HG03378 (cell line): ENCODE data around the gene NOG.

ENCODE experiments used
- ATAC-seq: cut with Tn5 transposase; IDR thresholded peaks from one replicate; pipeline ENCODE4 v1.9.1; 2021; ENCODE audit warnings: mild to moderate bottlenecking, moderate library complexity; ENCODE audit not compliant: unreplicated experiment

Gene NOG

GRCh38 chr17:56593646-56594319 is at the start of gene NOG:
Gene NOG (plus strand): TSS chr17:56593699. CDS start chr17:56594224, 525 bp downstream.
- no peak for ATAC-seq

DNA sequence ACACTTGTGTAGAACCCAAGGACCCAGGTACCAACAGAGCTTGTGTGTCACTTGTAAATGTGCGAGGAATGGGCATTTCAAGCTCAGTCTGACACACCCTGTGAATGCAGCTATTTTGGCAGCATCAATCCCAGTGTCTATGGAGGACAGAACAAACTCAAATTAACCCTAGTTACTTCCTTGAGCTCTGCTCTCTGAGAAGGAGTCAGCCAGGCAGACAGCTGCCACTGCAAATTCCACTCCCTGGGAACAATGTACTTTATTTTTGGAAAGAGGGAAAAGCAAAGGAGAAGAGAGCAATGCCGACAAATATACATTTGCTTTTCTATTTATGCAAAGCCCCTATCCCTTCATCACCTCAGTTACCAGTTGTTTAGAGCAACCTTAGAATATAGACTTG is 48.4 kb upstream of the NOG start:
- no peak for ATAC-seq

GRCh38 chr17:56545930-56546329 is 47.6 kb upstream of the NOG start:
- ATAC-seq, result no peak

- ATAC-seq, result no peak
Measured at GRCh38 chr17:56548661-56549060, 44.8 kb upstream of the NOG start.

- no peak for ATAC-seq
Measured at GRCh38 chr17:56549501-56549900, 44.0 kb upstream of the NOG start.

GRCh38 chr17:56557682-56558081 is 35.8 kb upstream of the NOG start:
- ATAC-seq, result no peak

DNA sequence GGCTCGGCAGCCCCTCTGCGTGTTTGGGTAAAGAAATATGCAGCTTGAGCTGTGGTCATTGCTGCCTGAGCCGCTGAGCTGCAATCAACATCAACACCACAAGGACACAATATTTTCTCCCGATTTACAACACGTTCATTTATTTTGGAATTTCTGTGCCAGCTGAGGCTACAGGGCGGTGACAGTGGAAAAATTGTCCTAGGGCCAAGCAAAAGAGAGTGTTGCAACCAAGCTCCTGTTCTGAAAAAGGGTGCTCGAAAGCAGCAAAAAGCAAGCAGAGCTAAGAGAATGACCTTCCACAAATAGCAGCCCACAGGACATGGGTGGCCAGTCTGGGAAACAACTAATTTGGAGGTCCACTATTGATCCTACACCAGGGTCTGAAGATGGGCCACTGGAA is 35.4 kb upstream of the NOG start:
- ATAC-seq, result no peak

- ATAC-seq, result no peak
Measured at GRCh38 chr17:56570199-56570598, 23.3 kb upstream of the NOG start.

GRCh38 chr17:56571456-56571855 is 22.0 kb upstream of the NOG start:
- no peak for ATAC-seq

DNA sequence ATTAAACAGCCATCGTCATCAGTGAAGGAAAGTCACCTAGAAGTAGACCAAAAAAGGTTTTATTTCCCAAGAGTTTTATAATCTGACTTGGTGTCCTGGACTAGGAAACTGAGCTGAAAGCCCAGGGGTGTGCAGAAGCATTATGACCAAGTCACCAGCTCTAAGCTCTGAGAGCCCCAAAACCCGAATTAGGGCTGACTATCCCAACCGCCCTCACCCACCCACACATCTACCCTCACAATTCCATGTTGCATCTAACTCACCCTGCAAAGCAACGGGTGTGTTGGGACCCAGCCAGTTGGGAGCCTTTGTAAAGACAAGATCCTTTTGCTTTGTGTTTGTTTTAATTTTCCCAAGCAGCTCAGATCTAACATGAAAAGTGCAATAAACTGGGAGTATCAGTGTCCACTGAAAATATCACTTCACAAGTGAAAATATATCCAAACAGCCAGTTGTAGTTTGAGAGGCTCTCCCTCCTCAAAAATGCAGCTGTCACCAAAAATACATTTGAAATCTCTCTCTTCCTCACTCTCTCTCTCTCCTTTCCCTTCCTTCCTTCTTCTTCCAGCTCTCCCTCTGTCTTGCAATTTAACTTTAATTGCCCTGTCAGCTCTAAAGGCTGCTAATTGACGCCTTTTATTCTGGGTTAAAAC is 16.2 kb upstream of the NOG start:
- no peak for ATAC-seq

- ATAC-seq, result no peak
Measured at GRCh38 chr17:56577843-56578204, 15.7 kb upstream of the NOG start.

DNA sequence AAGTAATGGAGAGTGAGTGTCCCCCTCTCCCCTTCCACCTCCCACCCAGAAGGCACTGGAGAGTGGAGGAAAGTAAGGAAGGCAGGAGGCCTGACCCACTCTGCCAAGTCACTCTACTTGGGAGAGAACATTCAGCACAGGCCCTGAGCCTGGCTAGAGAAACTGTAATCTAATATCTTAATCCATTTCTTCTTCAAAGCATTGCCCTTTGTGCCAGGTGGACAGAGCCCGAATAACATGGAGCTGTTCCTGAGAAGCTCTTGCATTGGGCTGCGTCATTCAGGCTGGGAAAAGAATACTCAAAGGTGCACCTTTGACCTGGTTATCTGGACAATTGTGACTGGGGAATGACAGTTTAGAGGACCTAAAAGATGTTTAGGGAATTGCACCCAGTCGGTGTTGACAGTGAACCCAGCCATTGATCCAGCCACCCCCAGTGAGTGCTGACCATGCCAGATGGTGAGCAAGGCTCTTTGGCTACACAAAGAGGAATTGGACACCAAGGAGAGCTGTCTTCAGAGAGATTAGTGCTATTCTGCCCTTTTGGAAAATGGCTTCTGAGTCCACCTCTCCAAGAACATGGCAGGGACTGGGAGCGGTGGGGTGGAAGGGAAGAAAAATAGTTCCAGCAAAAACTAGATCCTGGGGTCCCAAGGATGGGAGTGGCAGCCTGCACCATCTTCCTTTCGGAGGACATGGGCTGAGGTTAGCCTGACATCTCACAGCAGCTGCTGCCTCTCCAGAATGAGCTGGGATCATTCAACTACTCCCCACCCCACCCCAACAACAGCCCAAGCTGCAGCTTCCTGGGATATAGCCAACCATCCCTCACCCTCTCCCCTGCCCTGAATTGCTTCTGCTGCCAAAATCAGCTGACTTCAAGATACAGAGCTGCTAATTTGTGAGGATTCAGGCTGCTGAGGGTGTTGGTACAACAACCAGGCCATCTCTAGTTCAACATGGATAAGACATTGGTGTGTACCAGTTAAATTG is 11.6 kb upstream of the NOG start:
- no peak for ATAC-seq

- no peak for ATAC-seq
Measured at GRCh38 chr17:56583772-56584171, 9.7 kb upstream of the NOG start.

DNA sequence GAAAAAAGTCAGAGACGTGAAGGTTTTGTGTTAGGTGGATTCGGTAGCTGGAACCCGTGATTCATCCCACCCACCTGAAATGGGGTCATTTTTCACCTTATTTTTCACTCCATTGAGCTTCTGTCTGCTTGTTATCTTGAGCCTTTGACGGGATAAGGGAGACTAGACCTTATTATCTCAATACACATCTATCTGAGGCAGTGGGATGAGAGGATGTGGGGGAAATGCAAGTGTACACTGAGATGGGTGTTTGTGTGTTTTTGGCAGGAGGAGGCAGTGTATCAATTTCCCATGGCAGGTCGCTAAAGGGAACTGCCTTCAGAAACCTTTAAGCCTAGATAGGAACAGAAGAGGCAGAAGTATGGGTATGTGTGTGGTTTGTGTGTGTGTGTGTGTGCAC is 6.2 kb upstream of the NOG start:
- no peak for ATAC-seq

- ATAC-seq, result no peak
Measured at GRCh38 chr17:56592487-56593085, 913 bp upstream of the NOG start.

DNA sequence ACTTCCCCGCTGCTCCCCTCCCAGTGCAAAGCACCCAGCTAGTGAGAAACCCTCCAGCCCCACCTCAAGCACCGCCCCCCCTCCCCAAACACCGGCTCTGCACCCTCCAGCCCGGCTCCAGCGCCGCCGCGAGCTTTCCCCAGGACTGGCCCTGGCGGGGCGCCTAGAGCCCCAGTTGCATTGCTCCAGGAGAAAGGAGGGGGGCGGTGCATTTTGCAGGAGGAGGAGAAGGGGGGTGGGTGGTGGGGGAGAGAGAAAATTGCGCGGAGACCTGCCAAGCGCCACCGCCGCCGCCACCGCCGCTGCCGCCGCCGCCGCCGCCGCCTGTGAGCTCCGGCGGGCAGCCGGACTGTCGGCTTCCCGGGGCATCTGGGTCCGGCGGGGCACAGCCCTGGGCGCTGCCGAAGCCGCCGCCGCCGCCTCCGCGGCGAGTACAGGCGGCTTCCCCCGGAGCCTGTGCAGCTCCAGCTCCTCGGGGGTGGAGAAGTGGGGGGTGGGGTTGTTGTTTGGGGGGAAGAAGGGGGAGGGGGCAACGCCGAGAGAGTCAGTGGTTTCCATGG is 333 bp upstream of the NOG start:
- ATAC-seq, result no peak

DNA sequence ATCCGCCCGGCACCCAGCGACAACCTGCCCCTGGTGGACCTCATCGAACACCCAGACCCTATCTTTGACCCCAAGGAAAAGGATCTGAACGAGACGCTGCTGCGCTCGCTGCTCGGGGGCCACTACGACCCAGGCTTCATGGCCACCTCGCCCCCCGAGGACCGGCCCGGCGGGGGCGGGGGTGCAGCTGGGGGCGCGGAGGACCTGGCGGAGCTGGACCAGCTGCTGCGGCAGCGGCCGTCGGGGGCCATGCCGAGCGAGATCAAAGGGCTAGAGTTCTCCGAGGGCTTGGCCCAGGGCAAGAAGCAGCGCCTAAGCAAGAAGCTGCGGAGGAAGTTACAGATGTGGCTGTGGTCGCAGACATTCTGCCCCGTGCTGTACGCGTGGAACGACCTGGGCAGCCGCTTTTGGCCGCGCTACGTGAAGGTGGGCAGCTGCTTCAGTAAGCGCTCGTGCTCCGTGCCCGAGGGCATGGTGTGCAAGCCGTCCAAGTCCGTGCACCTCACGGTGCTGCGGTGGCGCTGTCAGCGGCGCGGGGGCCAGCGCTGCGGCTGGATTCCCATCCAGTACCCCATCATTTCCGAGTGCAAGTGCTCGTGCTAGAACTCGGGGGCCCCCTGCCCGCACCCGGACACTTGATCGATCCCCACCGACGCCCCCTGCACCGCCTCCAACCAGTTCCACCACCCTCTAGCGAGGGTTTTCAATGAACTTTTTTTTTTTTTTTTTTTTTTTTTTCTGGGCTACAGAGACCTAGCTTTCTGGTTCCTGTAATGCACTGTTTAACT is 1.0 kb downstream of the NOG start:
- ATAC-seq, result no peak

DNA sequence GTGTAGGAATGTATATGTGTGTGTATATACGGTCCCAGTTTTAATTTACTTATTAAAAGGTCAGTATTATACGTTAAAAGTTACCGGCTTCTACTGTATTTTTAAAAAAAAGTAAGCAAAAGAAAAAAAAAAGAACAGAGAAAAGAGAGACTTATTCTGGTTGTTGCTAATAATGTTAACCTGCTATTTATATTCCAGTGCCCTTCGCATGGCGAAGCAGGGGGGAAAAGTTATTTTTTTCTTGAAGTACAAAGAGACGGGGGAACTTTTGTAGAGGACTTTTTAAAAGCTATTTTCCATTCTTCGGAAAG is 1.6 kb downstream of the NOG start:
- ATAC-seq, result no peak

GRCh38 chr17:56595831-56596690 is 2.6 kb downstream of the NOG start:
- no peak for ATAC-seq
